GM21447 (cell line): ENCODE data around the gene ANXA8.

Experiments used
- ATAC-seq: cut with Tn5 transposase; IDR thresholded peaks from one replicate; pipeline ENCODE4 v1.9.1; 2021; ENCODE audit not compliant: unreplicated experiment

Gene ANXA8

GRCh38 chr10:47449102-47449978 is 34.6 kb downstream of the ANXA8 start:
- no peak for ATAC-seq

- no peak for ATAC-seq
Measured at GRCh38 chr10:47447705-47448104, 36.2 kb downstream of the ANXA8 start.

GRCh38 chr10:47447209-47447608 is 36.7 kb downstream of the ANXA8 start:
- ATAC-seq = no peak

GRCh38 chr10:47445720-47446119 is 38.2 kb downstream of the ANXA8 start:
- ATAC-seq = no peak

GRCh38 chr10:47444047-47444446 is 39.9 kb downstream of the ANXA8 start:
- no peak for ATAC-seq

GRCh38 chr10:47443145-47443544 is 40.8 kb downstream of the ANXA8 start:
- ATAC-seq = no peak

GRCh38 chr10:47442351-47442750 is 41.6 kb downstream of the ANXA8 start:
- ATAC-seq = no peak

- no peak for ATAC-seq
Measured at GRCh38 chr10:47441938-47442337, 42.0 kb downstream of the ANXA8 start.

- no peak for ATAC-seq
Measured at GRCh38 chr10:47440207-47440606, 43.7 kb downstream of the ANXA8 start.

GRCh38 chr10:47438857-47439474 is 44.9 kb downstream of the ANXA8 start:
- ATAC-seq = no peak

- ATAC-seq = no peak
Measured at GRCh38 chr10:47435081-47435480, 48.8 kb downstream of the ANXA8 start.

- ATAC-seq = no peak
Measured at GRCh38 chr10:47425813-47426419, 58.0 kb downstream of the ANXA8 start.

GRCh38 chr10:47424231-47424630 is 59.7 kb downstream of the ANXA8 start:
- ATAC-seq = no peak

- ATAC-seq = no peak
Measured at GRCh38 chr10:47423476-47423875, 60.4 kb downstream of the ANXA8 start.

GRCh38 chr10:47421057-47421952 is 62.6 kb downstream of the ANXA8 start:
- ATAC-seq = no peak

- ATAC-seq = no peak
Measured at GRCh38 chr10:47420305-47421056, 63.4 kb downstream of the ANXA8 start.

- no peak for ATAC-seq
Measured at GRCh38 chr10:47419421-47419820, 64.5 kb downstream of the ANXA8 start.

GRCh38 chr10:47418966-47419365 is 64.9 kb downstream of the ANXA8 start:
- ATAC-seq = no peak

- ATAC-seq = no peak
Measured at GRCh38 chr10:47418321-47418720, 65.6 kb downstream of the ANXA8 start.
